ENCODE measurements around the gene DNAL4.
A peak's percentile ranks its signal among the peaks of the same experiment; 100 is the strongest.

Gene DNAL4

GRCh38 chr22:38751422-38752346 lies 42.3 kb downstream of the DNAL4 start:
- no peaks in the 10 kb centered on the region for H3K27me3 ChIP-seq (ENCODE audit: control insufficient read depth in 2 of 2, insufficient read depth in 2 of 2, low read length in 2 of 2)
- H3K4me1 ChIP-seq (ENCODE audit: control insufficient read depth in 2 of 2, insufficient read depth in 2 of 2, low read length in 2 of 2): peaks cover 30 to 31% of the 10 kb centered on the region in 2 donors
- no peak overlapping the region for H3K9ac ChIP-seq (ENCODE audit: low read depth in 1 of 2, low read length in 2 of 2)
- no peak overlapping the region for H3K4me3 ChIP-seq (ENCODE audit: low read length in 2 of 2)
- H3K27ac ChIP-seq (ENCODE audit: low read depth in 2 of 2, low read length in 2 of 2): peak overlapping the region; percentile 31 to 80
- peaks cover 49 to 53% of the 10 kb centered on the region in 2 donors for H3K36me3 ChIP-seq (ENCODE audit: control insufficient read depth in 2 of 2, insufficient read depth in 2 of 2, low read length in 2 of 2)
- H3K9me3 ChIP-seq (ENCODE audit: control insufficient read depth in 2 of 2, low read length in 2 of 2): no peaks in the 10 kb centered on the region

- peaks cover 53% of the 10 kb centered on the region in 2 donors for H3K36me3 ChIP-seq (ENCODE audit: control insufficient read depth in 2 of 2, insufficient read depth in 2 of 2, low read length in 2 of 2)
- H3K4me3 ChIP-seq (ENCODE audit: low read length in 2 of 2): no peak overlapping the region
- peak overlapping the region in 1 of 2 donors; percentile 80 for H3K27ac ChIP-seq (ENCODE audit: low read depth in 2 of 2, low read length in 2 of 2)
- H3K9ac ChIP-seq (ENCODE audit: low read depth in 1 of 2, low read length in 2 of 2): no peak overlapping the region
- no peaks in the 10 kb centered on the region for H3K27me3 ChIP-seq (ENCODE audit: control insufficient read depth in 2 of 2, insufficient read depth in 2 of 2, low read length in 2 of 2)
- peaks cover 27 to 28% of the 10 kb centered on the region in 2 donors for H3K4me1 ChIP-seq (ENCODE audit: control insufficient read depth in 2 of 2, insufficient read depth in 2 of 2, low read length in 2 of 2)
- H3K9me3 ChIP-seq (ENCODE audit: control insufficient read depth in 2 of 2, low read length in 2 of 2): no peaks in the 10 kb centered on the region
Measured at GRCh38 chr22:38751066-38751421, 42.9 kb downstream of the DNAL4 start.

- Histone ChIP-seq H3K4me1 (ENCODE audit: control insufficient read depth in 2 of 2, insufficient read depth in 2 of 2, low read length in 2 of 2) (peaks cover 28 to 30% of the 10 kb centered on the region in 2 donors), H3K27ac (ENCODE audit: low read depth in 2 of 2, low read length in 2 of 2) (peak overlapping the region in 1 of 2 donors; percentile 80), H3K36me3 (ENCODE audit: control insufficient read depth in 2 of 2, insufficient read depth in 2 of 2, low read length in 2 of 2) (peaks cover 55 to 57% of the 10 kb centered on the region in 2 donors), H3K27me3 (ENCODE audit: control insufficient read depth in 2 of 2, insufficient read depth in 2 of 2, low read length in 2 of 2) (no peaks in the 10 kb centered on the region), H3K4me3 (ENCODE audit: low read length in 2 of 2) (no peak overlapping the region), H3K9me3 (ENCODE audit: control insufficient read depth in 2 of 2, low read length in 2 of 2) (no peaks in the 10 kb centered on the region), H3K9ac (ENCODE audit: low read depth in 1 of 2, low read length in 2 of 2) (no peak overlapping the region)
Measured at GRCh38 chr22:38750638-38751037, 43.3 kb downstream of the DNAL4 start.

GRCh38 chr22:38750104-38750503 lies 43.8 kb downstream of the DNAL4 start:
- no peak overlapping the region for H3K4me3 ChIP-seq (ENCODE audit: low read length in 2 of 2)
- peak overlapping the region in 1 of 2 donors; percentile 80 for H3K27ac ChIP-seq (ENCODE audit: low read depth in 2 of 2, low read length in 2 of 2)
- H3K9ac ChIP-seq (ENCODE audit: low read depth in 1 of 2, low read length in 2 of 2): no peak overlapping the region
- H3K9me3 ChIP-seq (ENCODE audit: control insufficient read depth in 2 of 2, low read length in 2 of 2): no peaks in the 10 kb centered on the region
- H3K27me3 ChIP-seq (ENCODE audit: control insufficient read depth in 2 of 2, insufficient read depth in 2 of 2, low read length in 2 of 2): no peaks in the 10 kb centered on the region
- H3K4me1 ChIP-seq (ENCODE audit: control insufficient read depth in 2 of 2, insufficient read depth in 2 of 2, low read length in 2 of 2): peaks cover 28 to 30% of the 10 kb centered on the region in 2 donors
- H3K36me3 ChIP-seq (ENCODE audit: control insufficient read depth in 2 of 2, insufficient read depth in 2 of 2, low read length in 2 of 2): peaks cover 61 to 62% of the 10 kb centered on the region in 2 donors

- H3K36me3 ChIP-seq (ENCODE audit: control insufficient read depth in 2 of 2, insufficient read depth in 2 of 2, low read length in 2 of 2): peaks cover 67 to 74% of the 10 kb centered on the region in 2 donors
- no peak overlapping the region for H3K27ac ChIP-seq (ENCODE audit: low read depth in 2 of 2, low read length in 2 of 2)
- no peak overlapping the region for H3K9ac ChIP-seq (ENCODE audit: low read depth in 1 of 2, low read length in 2 of 2)
- no peaks in the 10 kb centered on the region for H3K9me3 ChIP-seq (ENCODE audit: control insufficient read depth in 2 of 2, low read length in 2 of 2)
- no peak overlapping the region for H3K4me3 ChIP-seq (ENCODE audit: low read length in 2 of 2)
- H3K4me1 ChIP-seq (ENCODE audit: control insufficient read depth in 2 of 2, insufficient read depth in 2 of 2, low read length in 2 of 2): peaks cover 17 to 18% of the 10 kb centered on the region in 2 donors
- H3K27me3 ChIP-seq (ENCODE audit: control insufficient read depth in 2 of 2, insufficient read depth in 2 of 2, low read length in 2 of 2): no peaks in the 10 kb centered on the region
Measured at GRCh38 chr22:38748487-38749136, 45.3 kb downstream of the DNAL4 start.

- Histone ChIP-seq H3K9me3 (ENCODE audit: control insufficient read depth in 2 of 2, low read length in 2 of 2) (no peaks in the 10 kb centered on the region), H3K27me3 (ENCODE audit: control insufficient read depth in 2 of 2, insufficient read depth in 2 of 2, low read length in 2 of 2) (no peaks in the 10 kb centered on the region), H3K36me3 (ENCODE audit: control insufficient read depth in 2 of 2, insufficient read depth in 2 of 2, low read length in 2 of 2) (peaks cover 73 to 85% of the 10 kb centered on the region in 2 donors), H3K4me1 (ENCODE audit: control insufficient read depth in 2 of 2, insufficient read depth in 2 of 2, low read length in 2 of 2) (peaks cover 4 to 8% of the 10 kb centered on the region in 2 donors), H3K9ac (ENCODE audit: low read depth in 1 of 2, low read length in 2 of 2) (peak overlapping the region in 1 of 2 donors; percentile 54), H3K4me3 (ENCODE audit: low read length in 2 of 2) (no peak overlapping the region), H3K27ac (ENCODE audit: low read depth in 2 of 2, low read length in 2 of 2) (peak overlapping the region; percentile 35 to 52)
Measured at GRCh38 chr22:38745676-38746460, 48.1 kb downstream of the DNAL4 start.

- no peak overlapping the region for H3K27ac ChIP-seq (ENCODE audit: low read depth in 2 of 2, low read length in 2 of 2)
- peaks cover 0 to 7% of the 10 kb centered on the region in 2 donors for H3K4me1 ChIP-seq (ENCODE audit: control insufficient read depth in 2 of 2, insufficient read depth in 2 of 2, low read length in 2 of 2)
- H3K9me3 ChIP-seq (ENCODE audit: control insufficient read depth in 2 of 2, low read length in 2 of 2): no peaks in the 10 kb centered on the region
- H3K36me3 ChIP-seq (ENCODE audit: control insufficient read depth in 2 of 2, insufficient read depth in 2 of 2, low read length in 2 of 2): peaks cover 73 to 84% of the 10 kb centered on the region in 2 donors
- no peak overlapping the region for H3K9ac ChIP-seq (ENCODE audit: low read depth in 1 of 2, low read length in 2 of 2)
- no peak overlapping the region for H3K4me3 ChIP-seq (ENCODE audit: low read length in 2 of 2)
- H3K27me3 ChIP-seq (ENCODE audit: control insufficient read depth in 2 of 2, insufficient read depth in 2 of 2, low read length in 2 of 2): no peaks in the 10 kb centered on the region
Measured at GRCh38 chr22:38744981-38745380, 49.0 kb downstream of the DNAL4 start.

GRCh38 chr22:38742176-38742942 lies 51.6 kb downstream of the DNAL4 start:
- H3K27me3 ChIP-seq (ENCODE audit: control insufficient read depth in 2 of 2, insufficient read depth in 2 of 2, low read length in 2 of 2): no peaks in the 10 kb centered on the region
- H3K9ac ChIP-seq (ENCODE audit: low read depth in 1 of 2, low read length in 2 of 2): no peak overlapping the region
- H3K9me3 ChIP-seq (ENCODE audit: control insufficient read depth in 2 of 2, low read length in 2 of 2): no peaks in the 10 kb centered on the region
- H3K36me3 ChIP-seq (ENCODE audit: control insufficient read depth in 2 of 2, insufficient read depth in 2 of 2, low read length in 2 of 2): peaks cover 77 to 88% of the 10 kb centered on the region in 2 donors
- H3K27ac ChIP-seq (ENCODE audit: low read depth in 2 of 2, low read length in 2 of 2): no peak overlapping the region
- H3K4me1 ChIP-seq (ENCODE audit: control insufficient read depth in 2 of 2, insufficient read depth in 2 of 2, low read length in 2 of 2): peaks cover 0 to 7% of the 10 kb centered on the region in 2 donors
- H3K4me3 ChIP-seq (ENCODE audit: low read length in 2 of 2): no peak overlapping the region

GRCh38 chr22:38741576-38741975 lies 52.4 kb downstream of the DNAL4 start:
- no peak overlapping the region for H3K27ac ChIP-seq (ENCODE audit: low read depth in 2 of 2, low read length in 2 of 2)
- no peaks in the 10 kb centered on the region for H3K27me3 ChIP-seq (ENCODE audit: control insufficient read depth in 2 of 2, insufficient read depth in 2 of 2, low read length in 2 of 2)
- peaks cover 83 to 95% of the 10 kb centered on the region in 2 donors for H3K36me3 ChIP-seq (ENCODE audit: control insufficient read depth in 2 of 2, insufficient read depth in 2 of 2, low read length in 2 of 2)
- no peaks in the 10 kb centered on the region for H3K9me3 ChIP-seq (ENCODE audit: control insufficient read depth in 2 of 2, low read length in 2 of 2)
- H3K4me3 ChIP-seq (ENCODE audit: low read length in 2 of 2): no peak overlapping the region
- no peak overlapping the region for H3K9ac ChIP-seq (ENCODE audit: low read depth in 1 of 2, low read length in 2 of 2)
- H3K4me1 ChIP-seq (ENCODE audit: control insufficient read depth in 2 of 2, insufficient read depth in 2 of 2, low read length in 2 of 2): peaks cover 0 to 7% of the 10 kb centered on the region in 2 donors
